NCI-H510A treated with DMSO at 0.1 percent for 48 hours (cell line): ENCODE results near the gene ARAP2.
A peak's percentile ranks its signal among the peaks of the same experiment; 100 is the strongest.
"Not testable (repeated sequence)": the region's sequence is repeated elsewhere in the genome, so short reads cannot be mapped to it uniquely, and the experiment has no call there.

Experiments
- DNase-seq: peaks from one replicate; lab custom pipeline; 2025; lab: John Stamatoyannopoulos, UW

Gene ARAP2

GRCh38 chr4:36182315-36182714 is 62.0 kb downstream of the ARAP2 start:
- not testable (repeated sequence) for DNase-seq

- no peak for DNase-seq
These were observed 64.1 kb downstream of the ARAP2 start for GRCh38 chr4:36180206-36180605.

- DNase-seq = no peak
These were observed 65.8 kb downstream of the ARAP2 start for GRCh38 chr4:36178484-36178883.

DNA sequence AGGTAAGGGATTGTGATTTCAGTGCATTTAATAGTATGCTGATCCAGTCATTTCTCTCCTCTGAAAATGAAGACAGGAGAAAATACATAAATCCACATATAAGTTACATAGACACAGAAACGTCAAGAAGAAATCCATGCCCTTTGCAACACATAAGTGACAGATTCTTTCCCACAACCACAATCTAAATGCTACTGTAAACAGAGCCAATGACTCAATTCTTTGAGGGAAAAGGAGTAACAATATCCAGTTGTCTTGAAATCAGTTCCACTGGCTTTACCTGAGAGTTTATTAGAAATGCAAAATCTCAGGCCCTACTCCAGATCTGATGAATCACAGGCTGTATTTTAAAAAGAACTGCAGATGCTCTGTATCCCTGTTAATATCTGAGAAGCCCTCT is 66.4 kb downstream of the ARAP2 start:
- no peak for DNase-seq

GRCh38 chr4:36174570-36174969 is 69.7 kb downstream of the ARAP2 start:
- DNase-seq = no peak

- no peak for DNase-seq
These were observed 70.4 kb downstream of the ARAP2 start for GRCh38 chr4:36173905-36174304.

DNA sequence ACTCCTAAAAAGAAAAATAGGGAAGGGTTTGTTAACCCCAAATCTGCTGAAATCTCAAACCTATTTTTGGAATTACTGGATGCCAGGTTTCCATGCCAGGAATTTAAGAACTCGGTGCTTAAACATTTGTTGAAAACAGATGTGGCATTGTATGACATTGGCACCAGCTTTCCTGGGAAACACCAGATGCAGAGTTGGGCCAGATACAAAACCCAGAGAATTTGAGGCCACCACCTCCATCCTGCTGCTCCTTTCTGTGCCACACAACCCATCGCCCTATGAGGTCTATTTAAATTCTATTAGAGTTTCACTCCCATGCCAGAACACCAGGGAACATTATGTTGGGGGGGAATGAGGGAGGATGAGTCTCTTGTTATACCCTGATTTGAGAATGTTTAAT is 71.7 kb downstream of the ARAP2 start:
- no peak for DNase-seq

DNA sequence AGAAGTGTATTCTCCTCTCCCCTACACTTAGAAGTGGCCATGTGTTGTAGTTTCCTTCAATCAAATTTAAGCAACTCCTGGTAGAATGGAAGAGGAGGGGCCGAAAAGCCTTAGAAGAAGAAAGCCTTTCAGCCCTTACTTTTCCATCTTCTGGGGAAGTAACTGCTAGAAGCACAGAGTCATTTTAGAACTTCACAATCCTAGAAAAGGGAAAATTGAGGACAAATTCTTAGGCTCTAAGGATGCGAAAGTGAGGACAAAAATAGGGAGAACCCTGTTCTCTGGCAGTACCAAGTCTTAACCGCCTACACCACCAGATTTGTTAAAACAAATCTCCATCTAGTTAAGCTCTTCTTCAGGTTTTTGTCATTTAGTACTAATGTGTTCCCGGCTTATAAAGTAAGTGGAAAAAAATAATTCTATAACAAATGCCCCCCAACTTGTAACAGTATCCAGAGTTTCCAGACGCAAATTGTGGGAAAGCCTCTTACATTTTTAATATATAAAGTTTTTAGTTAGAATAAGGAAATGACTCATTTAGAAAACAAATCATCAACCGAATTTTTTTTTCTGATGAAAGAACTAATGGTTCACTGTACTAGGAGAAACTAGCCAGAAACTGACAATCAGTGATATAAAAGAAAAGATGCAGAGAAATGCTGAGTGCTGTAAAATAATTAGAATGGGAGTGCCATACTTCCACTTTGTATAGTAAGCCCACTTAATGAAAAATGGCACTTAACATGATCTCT is 76.0 kb downstream of the ARAP2 start:
- no peak for DNase-seq

GRCh38 chr4:36165631-36166005 is 78.7 kb downstream of the ARAP2 start:
- DNase-seq = no peak

GRCh38 chr4:36164900-36165630 is 79.2 kb downstream of the ARAP2 start:
- DNase-seq = no peak

GRCh38 chr4:36163198-36163597 is 81.1 kb downstream of the ARAP2 start:
- no peak for DNase-seq

- DNase-seq = no peak
These were observed 85.1 kb downstream of the ARAP2 start for GRCh38 chr4:36159208-36159607.

- DNase-seq = peak; percentile 23
These were observed 91.6 kb downstream of the ARAP2 start for GRCh38 chr4:36152735-36153134.

- DNase-seq = no peak
These were observed 101.8 kb downstream of the ARAP2 start for GRCh38 chr4:36142504-36142903.

GRCh38 chr4:36141186-36141585 is 103.1 kb downstream of the ARAP2 start:
- no peak for DNase-seq

GRCh38 chr4:36140421-36140820 is 103.9 kb downstream of the ARAP2 start:
- no peak for DNase-seq

GRCh38 chr4:36138220-36138619 is 106.1 kb downstream of the ARAP2 start:
- no peak for DNase-seq

- DNase-seq = no peak
These were observed 107.0 kb downstream of the ARAP2 start for GRCh38 chr4:36137336-36137735.

DNA sequence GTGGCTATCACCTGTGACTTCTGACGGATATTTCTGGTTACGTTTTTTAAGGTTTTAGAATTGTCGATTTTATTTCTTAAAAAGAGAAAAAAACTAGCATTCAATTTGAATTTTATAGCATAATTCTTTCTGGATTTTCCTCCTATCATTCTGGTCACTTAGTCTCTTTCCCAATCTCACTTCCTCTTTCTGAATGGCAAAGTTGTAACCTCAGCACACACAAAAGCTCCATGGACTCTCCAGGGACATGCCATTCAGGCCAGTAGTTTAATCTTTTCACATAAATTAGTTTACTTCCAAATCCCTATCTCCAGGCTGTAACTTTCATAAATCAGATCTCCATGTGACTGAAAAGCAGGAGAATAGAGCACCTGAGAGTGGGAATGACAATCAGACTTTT is 110.7 kb downstream of the ARAP2 start:
- DNase-seq = no peak

DNA sequence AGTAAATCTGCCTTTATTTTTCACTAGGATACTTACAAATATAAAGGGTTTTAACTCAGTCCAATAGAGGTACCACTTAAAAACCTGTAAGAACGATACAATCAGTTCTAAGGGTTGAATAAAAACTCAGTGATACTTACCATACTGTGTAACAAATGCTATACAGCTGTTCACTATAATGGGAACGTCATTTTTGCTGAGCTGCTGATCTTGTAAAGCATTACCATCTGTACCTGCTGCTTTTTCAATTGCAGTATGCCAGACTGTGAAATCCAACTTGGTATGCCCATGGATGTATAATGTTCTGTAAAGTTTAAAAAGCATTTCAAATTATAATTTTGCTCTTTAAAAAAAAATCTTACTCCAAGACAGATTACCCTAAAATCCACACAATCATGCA is 111.2 kb downstream of the ARAP2 start:
- DNase-seq = no peak

GRCh38 chr4:36130641-36131040 is 113.7 kb downstream of the ARAP2 start:
- DNase-seq = no peak

GRCh38 chr4:36128689-36129088 is 115.6 kb downstream of the ARAP2 start:
- no peak for DNase-seq

GRCh38 chr4:36123906-36124305 is 120.4 kb downstream of the ARAP2 start:
- DNase-seq = no peak

GRCh38 chr4:36115312-36115711 is 129.0 kb downstream of the ARAP2 start:
- DNase-seq = no peak
